ENCODE measurements around the gene PPID.
"Not testable (repeated sequence)": the region's sequence is repeated elsewhere in the genome, so short reads cannot be mapped to it uniquely, and the experiment has no call there.

The PPID gene

GRCh38 chr4:158666892-158667291, 56.3 kb downstream of the PPID start:
- no peak for DNase-seq

- no peak for DNase-seq
Observed at GRCh38 chr4:158664806-158665205, 58.4 kb downstream of the PPID start.

- DNase-seq, result not testable (repeated sequence)
Observed at GRCh38 chr4:158663707-158664625, 59.2 kb downstream of the PPID start.

GRCh38 chr4:158663255-158663654, 59.9 kb downstream of the PPID start:
- DNase-seq, result not testable (repeated sequence)

All from C1 segment of cervical spinal cord (tissue), 14 donors.